Daoy (cell line): ENCODE measurements around the gene CFAP46. TPM values are rescaled to one million over a fixed set of nuclear protein-coding genes. Genes with fewer than 3 reads are reported as not detected.
A peak's percentile ranks its signal among the peaks of the same experiment; 100 is the strongest.

Source experiments
- DNase-seq: peaks from one replicate; pipeline ENCODE4 v3.0.0-alpha.2; 2015; ENCODE audit warnings: low read depth
- total RNA-seq: library from RNA; depleted of rRNA; stranded (reverse); fragments of >200 nt; shearing (Covaris generic); gene quantifications from 2 replicates; pipeline ENCODE4 v1.2.3, GENCODE V29; 2014

Gene CFAP46
- total RNA-seq, 1 experiment from 2014 or later, result 4.4 TPM

- no peak for DNase-seq
Measured at GRCh38 chr10:132862485-132863420, 79.6 kb downstream of the CFAP46 start.

- no peak for DNase-seq
Measured at GRCh38 chr10:132861884-132862461, 80.4 kb downstream of the CFAP46 start.

- DNase-seq, result no peak
Measured at GRCh38 chr10:132861116-132861691, 81.2 kb downstream of the CFAP46 start.

- DNase-seq, result no peak
Measured at GRCh38 chr10:132860532-132860931, 81.8 kb downstream of the CFAP46 start.

GRCh38 chr10:132859084-132859855 is 83.1 kb downstream of the CFAP46 start:
- DNase-seq, result no peak

GRCh38 chr10:132858121-132859081 is 84.0 kb downstream of the CFAP46 start:
- no peak for DNase-seq

- DNase-seq, result no peak
Measured at GRCh38 chr10:132856869-132857524, 85.4 kb downstream of the CFAP46 start.

GRCh38 chr10:132855889-132856288 is 86.5 kb downstream of the CFAP46 start:
- no peak for DNase-seq

GRCh38 chr10:132851451-132851850 is 90.9 kb downstream of the CFAP46 start:
- DNase-seq, result no peak

GRCh38 chr10:132850896-132851295 is 91.5 kb downstream of the CFAP46 start:
- DNase-seq, result no peak

- no peak for DNase-seq
Measured at GRCh38 chr10:132850246-132850645, 92.1 kb downstream of the CFAP46 start.

GRCh38 chr10:132849546-132850031 is 92.8 kb downstream of the CFAP46 start:
- no peak for DNase-seq

- DNase-seq, result no peak
Measured at GRCh38 chr10:132848951-132849545, 93.3 kb downstream of the CFAP46 start.

GRCh38 chr10:132848291-132848701 is 94.1 kb downstream of the CFAP46 start:
- DNase-seq, result no peak

- peak; percentile 13 for DNase-seq
Measured at GRCh38 chr10:132847856-132848255, 94.5 kb downstream of the CFAP46 start.

GRCh38 chr10:132847416-132847777 is 95.0 kb downstream of the CFAP46 start:
- no peak for DNase-seq

GRCh38 chr10:132846631-132847415 is 95.5 kb downstream of the CFAP46 start:
- DNase-seq, result no peak

GRCh38 chr10:132845780-132846595 is 96.4 kb downstream of the CFAP46 start:
- no peak for DNase-seq
